ENCODE results near the gene ARHGEF28.

ARHGEF28 gene

GRCh38 chr5:73672132-73672531 lies 46.1 kb downstream of the ARHGEF28 start:
- no CpG with 5 or more reads among the region's 2 CpGs for WGBS (ENCODE audit: insufficient coverage, insufficient read length)
- Histone ChIP-seq H3K36me3 (ENCODE audit: control insufficient read depth, insufficient read depth, low read length) (no peaks in the 10 kb centered on the region), H3K4me1 (ENCODE audit: control insufficient read depth, insufficient read depth, low read length) (no peaks in the 10 kb centered on the region), H3K27me3 (ENCODE audit: control insufficient read depth, insufficient read depth, low read length) (no peaks in the 10 kb centered on the region), H3K27ac (ENCODE audit: low read length) (no peak overlapping the region), H3K9me3 (ENCODE audit: control insufficient read depth, insufficient read depth, low read length) (no peaks in the 10 kb centered on the region), H3K4me3 (ENCODE audit: low read length) (no peak overlapping the region)
- no peak for DNase-seq (ENCODE audit: low read depth, low spot score)

GRCh38 chr5:73673161-73673591 lies 47.2 kb downstream of the ARHGEF28 start:
- no peak overlapping the region for H3K27ac ChIP-seq (ENCODE audit: low read length)
- H3K27me3 ChIP-seq (ENCODE audit: control insufficient read depth, insufficient read depth, low read length): no peaks in the 10 kb centered on the region
- no peak overlapping the region for H3K4me3 ChIP-seq (ENCODE audit: low read length)
- no peak for DNase-seq (ENCODE audit: low read depth, low spot score)
- no peaks in the 10 kb centered on the region for H3K36me3 ChIP-seq (ENCODE audit: control insufficient read depth, insufficient read depth, low read length)
- H3K4me1 ChIP-seq (ENCODE audit: control insufficient read depth, insufficient read depth, low read length): no peaks in the 10 kb centered on the region
- H3K9me3 ChIP-seq (ENCODE audit: control insufficient read depth, insufficient read depth, low read length): no peaks in the 10 kb centered on the region

- H3K36me3 ChIP-seq (ENCODE audit: control insufficient read depth, insufficient read depth, low read length): no peaks in the 10 kb centered on the region
- no peak overlapping the region for H3K27ac ChIP-seq (ENCODE audit: low read length)
- no CpG with 5 or more reads among the region's 2 CpGs for WGBS (ENCODE audit: insufficient coverage, insufficient read length)
- H3K27me3 ChIP-seq (ENCODE audit: control insufficient read depth, insufficient read depth, low read length): no peaks in the 10 kb centered on the region
- H3K9me3 ChIP-seq (ENCODE audit: control insufficient read depth, insufficient read depth, low read length): no peaks in the 10 kb centered on the region
- H3K4me1 ChIP-seq (ENCODE audit: control insufficient read depth, insufficient read depth, low read length): no peaks in the 10 kb centered on the region
- no peak for DNase-seq (ENCODE audit: low read depth, low spot score)
- H3K4me3 ChIP-seq (ENCODE audit: low read length): no peak overlapping the region
Measured at GRCh38 chr5:73674669-73675004, 48.6 kb downstream of the ARHGEF28 start.

GRCh38 chr5:73678322-73678740 lies 52.3 kb downstream of the ARHGEF28 start:
- no peaks in the 10 kb centered on the region for H3K36me3 ChIP-seq (ENCODE audit: control insufficient read depth, insufficient read depth, low read length)
- no peaks in the 10 kb centered on the region for H3K4me1 ChIP-seq (ENCODE audit: control insufficient read depth, insufficient read depth, low read length)
- DNase-seq (ENCODE audit: low read depth, low spot score): no peak
- H3K4me3 ChIP-seq (ENCODE audit: low read length): no peak overlapping the region
- no CpG with 5 or more reads among the region's 4 CpGs for WGBS (ENCODE audit: insufficient coverage, insufficient read length)
- H3K9me3 ChIP-seq (ENCODE audit: control insufficient read depth, insufficient read depth, low read length): no peaks in the 10 kb centered on the region
- no peak overlapping the region for H3K27ac ChIP-seq (ENCODE audit: low read length)
- H3K27me3 ChIP-seq (ENCODE audit: control insufficient read depth, insufficient read depth, low read length): no peaks in the 10 kb centered on the region

GRCh38 chr5:73678807-73679206 lies 52.8 kb downstream of the ARHGEF28 start:
- H3K4me3 ChIP-seq (ENCODE audit: low read length): no peak overlapping the region
- no CpG with 5 or more reads among the region's 3 CpGs for WGBS (ENCODE audit: insufficient coverage, insufficient read length)
- H3K4me1 ChIP-seq (ENCODE audit: control insufficient read depth, insufficient read depth, low read length): no peaks in the 10 kb centered on the region
- H3K27ac ChIP-seq (ENCODE audit: low read length): no peak overlapping the region
- H3K36me3 ChIP-seq (ENCODE audit: control insufficient read depth, insufficient read depth, low read length): no peaks in the 10 kb centered on the region
- no peaks in the 10 kb centered on the region for H3K27me3 ChIP-seq (ENCODE audit: control insufficient read depth, insufficient read depth, low read length)
- DNase-seq (ENCODE audit: low read depth, low spot score): no peak
- no peaks in the 10 kb centered on the region for H3K9me3 ChIP-seq (ENCODE audit: control insufficient read depth, insufficient read depth, low read length)

- no peak for DNase-seq (ENCODE audit: low read depth, low spot score)
- Histone ChIP-seq H3K27me3 (ENCODE audit: control insufficient read depth, insufficient read depth, low read length) (no peaks in the 10 kb centered on the region), H3K27ac (ENCODE audit: low read length) (no peak overlapping the region), H3K36me3 (ENCODE audit: control insufficient read depth, insufficient read depth, low read length) (no peaks in the 10 kb centered on the region), H3K9me3 (ENCODE audit: control insufficient read depth, insufficient read depth, low read length) (no peaks in the 10 kb centered on the region), H3K4me3 (ENCODE audit: low read length) (no peak overlapping the region), H3K4me1 (ENCODE audit: control insufficient read depth, insufficient read depth, low read length) (no peaks in the 10 kb centered on the region)
- no CpG with 5 or more reads among the region's 1 CpG for WGBS (ENCODE audit: insufficient coverage, insufficient read length)
Measured at GRCh38 chr5:73682176-73682575, 56.2 kb downstream of the ARHGEF28 start.

GRCh38 chr5:73684691-73685090 lies 58.7 kb downstream of the ARHGEF28 start:
- no CpG with 5 or more reads among the region's 7 CpGs for WGBS (ENCODE audit: insufficient coverage, insufficient read length)
- Histone ChIP-seq H3K27ac (ENCODE audit: low read length) (no peak overlapping the region), H3K36me3 (ENCODE audit: control insufficient read depth, insufficient read depth, low read length) (no peaks in the 10 kb centered on the region), H3K27me3 (ENCODE audit: control insufficient read depth, insufficient read depth, low read length) (no peaks in the 10 kb centered on the region), H3K4me1 (ENCODE audit: control insufficient read depth, insufficient read depth, low read length) (no peaks in the 10 kb centered on the region), H3K9me3 (ENCODE audit: control insufficient read depth, insufficient read depth, low read length) (no peaks in the 10 kb centered on the region), H3K4me3 (ENCODE audit: low read length) (no peak overlapping the region)
- no peak for DNase-seq (ENCODE audit: low read depth, low spot score)

GRCh38 chr5:73686912-73687311 lies 60.9 kb downstream of the ARHGEF28 start:
- DNase-seq (ENCODE audit: low read depth, low spot score): no peak
- no CpG with 5 or more reads among the region's 1 CpG for WGBS (ENCODE audit: insufficient coverage, insufficient read length)
- H3K4me1 ChIP-seq (ENCODE audit: control insufficient read depth, insufficient read depth, low read length): no peaks in the 10 kb centered on the region

GRCh38 chr5:73687357-73687756 lies 61.4 kb downstream of the ARHGEF28 start:
- DNase-seq (ENCODE audit: low read depth, low spot score): no peak
- Histone ChIP-seq H3K36me3 (ENCODE audit: control insufficient read depth, insufficient read depth, low read length) (no peaks in the 10 kb centered on the region), H3K27me3 (ENCODE audit: control insufficient read depth, insufficient read depth, low read length) (no peaks in the 10 kb centered on the region), H3K4me3 (ENCODE audit: low read length) (no peak overlapping the region), H3K9me3 (ENCODE audit: control insufficient read depth, insufficient read depth, low read length) (no peaks in the 10 kb centered on the region), H3K27ac (ENCODE audit: low read length) (no peak overlapping the region), H3K4me1 (ENCODE audit: control insufficient read depth, insufficient read depth, low read length) (no peaks in the 10 kb centered on the region)
- WGBS (ENCODE audit: insufficient coverage, insufficient read length): no CpG with 5 or more reads among the region's 1 CpG

More at GRCh38 chr5:73686912-73687311, 60.9 kb downstream of the ARHGEF28 start:
- Histone ChIP-seq H3K36me3 (ENCODE audit: control insufficient read depth, insufficient read depth, low read length) (no peaks in the 10 kb centered on the region), H3K4me3 (ENCODE audit: low read length) (no peak overlapping the region), H3K27me3 (ENCODE audit: control insufficient read depth, insufficient read depth, low read length) (no peaks in the 10 kb centered on the region), H3K9me3 (ENCODE audit: control insufficient read depth, insufficient read depth, low read length) (no peaks in the 10 kb centered on the region), H3K27ac (ENCODE audit: low read length) (no peak overlapping the region)

- 100% methylated on average over 2 of the region's 3 CpGs for WGBS (ENCODE audit: insufficient coverage, insufficient read length)
- peaks cover 3% of the 10 kb centered on the region; the same call in 1 of the 2 replicates for H3K4me1 ChIP-seq (ENCODE audit: control insufficient read depth, insufficient read depth, low read length)
- no peaks in the 10 kb centered on the region for H3K36me3 ChIP-seq (ENCODE audit: control insufficient read depth, insufficient read depth, low read length)
- no peak overlapping the region for H3K4me3 ChIP-seq (ENCODE audit: low read length)
- DNase-seq (ENCODE audit: low read depth, low spot score): no peak
- H3K27ac ChIP-seq (ENCODE audit: low read length): no peak overlapping the region
- no peaks in the 10 kb centered on the region for H3K9me3 ChIP-seq (ENCODE audit: control insufficient read depth, insufficient read depth, low read length)
- H3K27me3 ChIP-seq (ENCODE audit: control insufficient read depth, insufficient read depth, low read length): no peaks in the 10 kb centered on the region
Measured at GRCh38 chr5:73690015-73690414, 64.0 kb downstream of the ARHGEF28 start.

- Histone ChIP-seq H3K27me3 (ENCODE audit: control insufficient read depth, insufficient read depth, low read length) (no peaks in the 10 kb centered on the region), H3K27ac (ENCODE audit: low read length) (no peak overlapping the region), H3K36me3 (ENCODE audit: control insufficient read depth, insufficient read depth, low read length) (no peaks in the 10 kb centered on the region), H3K9me3 (ENCODE audit: control insufficient read depth, insufficient read depth, low read length) (no peaks in the 10 kb centered on the region), H3K4me1 (ENCODE audit: control insufficient read depth, insufficient read depth, low read length) (peaks cover 3% of the 10 kb centered on the region; the same call in 1 of the 2 replicates), H3K4me3 (ENCODE audit: low read length) (no peak overlapping the region)
- no CpG with 5 or more reads among the region's 3 CpGs for WGBS (ENCODE audit: insufficient coverage, insufficient read length)
- no peak for DNase-seq (ENCODE audit: low read depth, low spot score)
Measured at GRCh38 chr5:73691302-73692080, 65.5 kb downstream of the ARHGEF28 start.
